A673 (cell line): Measurements from ENCODE around the gene ALDH1B1.

Experiments used
- CTCF ChIP-seq: fragments of 300-800, 200-600 bp; sonication (generic); conservative IDR thresholded peaks from 2 replicates; pipeline ENCODE4 v1.5.1; 2017; ENCODE audit warnings: low read depth, mild to moderate bottlenecking, antibody characterized with exemption, low read length, moderate library complexity, mixed read lengths
- EZH2 ChIP-seq: fragments of 200-600 bp; sonication (generic); IDR thresholded peaks from 2 replicates; pipeline ENCODE4 v1.6.1; 2017; ENCODE audit warnings: borderline replicate concordance, low read depth, mild to moderate bottlenecking, mixed read lengths, antibody characterized with exemption, low read length; ENCODE audit not compliant: poor library complexity, severe bottlenecking

DNA sequence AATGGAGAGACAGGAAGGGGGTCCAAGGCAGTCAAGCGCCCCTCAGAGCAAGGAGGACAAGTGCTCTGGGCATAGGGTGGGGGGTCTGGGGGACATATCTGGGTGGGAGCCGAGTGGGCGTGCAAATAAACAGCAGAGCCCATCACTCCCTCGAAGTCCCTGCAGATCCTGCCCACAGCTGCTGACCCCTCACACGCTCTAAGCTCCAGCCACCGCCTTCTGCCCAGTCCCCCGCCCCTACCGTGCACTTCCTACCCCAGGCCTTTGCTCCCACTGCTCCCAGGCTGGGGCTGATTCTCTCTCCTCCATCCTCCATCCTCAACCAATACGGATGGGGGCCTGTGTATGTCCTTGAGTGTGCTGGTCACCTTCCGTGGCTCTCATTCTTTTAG is 16.9 kb upstream of the ALDH1B1 start:
- TF ChIP-seq CTCF (no peak), EZH2 (no peak)
